ENCODE measurements around the gene MYO18A. TPM values are rescaled to one million over a fixed set of nuclear protein-coding genes. Genes with fewer than 3 reads are reported as not detected.

MYO18A gene
- total and polyA plus RNA-seq, 9 donors = 23.0 to 53.9 (median 31.7) TPM

DNA sequence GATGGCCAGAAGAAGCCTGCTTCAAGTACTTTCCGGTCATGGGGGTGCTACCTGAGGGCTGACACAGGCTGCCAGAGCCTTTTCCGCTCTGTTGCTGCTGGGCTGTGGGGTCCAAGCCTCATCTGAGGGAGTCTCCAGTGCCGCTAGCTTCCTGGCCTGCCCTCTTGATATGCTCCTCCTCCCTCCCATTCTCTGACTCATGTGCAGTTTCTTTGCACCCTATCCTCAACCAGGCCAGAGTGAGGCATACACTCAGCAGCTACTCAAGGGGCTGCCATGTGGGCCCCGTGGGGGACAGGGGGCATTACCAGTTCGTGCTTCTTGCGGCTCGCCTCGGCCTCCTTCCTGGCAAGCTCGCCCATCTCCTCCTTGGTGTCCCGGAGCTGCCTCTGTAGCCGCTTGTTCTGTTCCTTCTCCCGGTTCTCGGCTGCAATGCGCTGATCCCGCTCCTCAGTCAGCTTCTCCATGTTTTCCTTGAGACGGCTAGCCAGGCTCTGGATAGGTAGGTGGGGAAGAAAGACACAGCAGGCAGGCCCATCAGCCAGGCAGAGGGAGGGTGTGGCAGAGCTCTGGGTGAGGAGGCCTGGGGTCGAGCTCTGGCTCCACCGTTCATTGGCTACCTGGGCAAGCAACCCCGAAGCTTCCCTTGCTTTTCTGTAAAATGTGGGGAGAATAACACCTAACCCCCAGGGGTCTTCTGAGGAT lies 93.4 kb downstream of the MYO18A start:
- H3K27ac ChIP-seq = no peak overlapping the region
- H3K36me3 ChIP-seq = no peaks in the 10 kb centered on the region
- H3K27me3 ChIP-seq = no peaks in the 10 kb centered on the region
- no peak for DNase-seq
- TF ChIP-seq EP300 (IDR thresholded peaks at IDR 0.05) (no peak), POLR2A (IDR thresholded peaks at IDR 0.05) (no peak)
- TF ChIP-seq, protein P1, sequence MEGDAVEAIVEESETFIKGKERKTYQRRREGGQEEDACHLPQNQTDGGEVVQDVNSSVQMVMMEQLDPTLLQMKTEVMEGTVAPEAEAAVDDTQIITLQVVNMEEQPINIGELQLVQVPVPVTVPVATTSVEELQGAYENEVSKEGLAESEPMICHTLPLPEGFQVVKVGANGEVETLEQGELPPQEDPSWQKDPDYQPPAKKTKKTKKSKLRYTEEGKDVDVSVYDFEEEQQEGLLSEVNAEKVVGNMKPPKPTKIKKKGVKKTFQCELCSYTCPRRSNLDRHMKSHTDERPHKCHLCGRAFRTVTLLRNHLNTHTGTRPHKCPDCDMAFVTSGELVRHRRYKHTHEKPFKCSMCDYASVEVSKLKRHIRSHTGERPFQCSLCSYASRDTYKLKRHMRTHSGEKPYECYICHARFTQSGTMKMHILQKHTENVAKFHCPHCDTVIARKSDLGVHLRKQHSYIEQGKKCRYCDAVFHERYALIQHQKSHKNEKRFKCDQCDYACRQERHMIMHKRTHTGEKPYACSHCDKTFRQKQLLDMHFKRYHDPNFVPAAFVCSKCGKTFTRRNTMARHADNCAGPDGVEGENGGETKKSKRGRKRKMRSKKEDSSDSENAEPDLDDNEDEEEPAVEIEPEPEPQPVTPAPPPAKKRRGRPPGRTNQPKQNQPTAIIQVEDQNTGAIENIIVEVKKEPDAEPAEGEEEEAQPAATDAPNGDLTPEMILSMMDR (IDR thresholded peaks at IDR 0.05) = no peak
- H3K9me3 ChIP-seq = no peaks in the 10 kb centered on the region
- H3K4me3 ChIP-seq = no peak overlapping the region
- 90 to 92% (median 92%) methylated on average over 19 of the region's 19 CpGs for WGBS, 3 donors
- H3K4me1 ChIP-seq (ENCODE audit: insufficient read depth) = no peaks in the 10 kb centered on the region
- intact Hi-C loops (cut with DNase I) = no loop called here

DNA sequence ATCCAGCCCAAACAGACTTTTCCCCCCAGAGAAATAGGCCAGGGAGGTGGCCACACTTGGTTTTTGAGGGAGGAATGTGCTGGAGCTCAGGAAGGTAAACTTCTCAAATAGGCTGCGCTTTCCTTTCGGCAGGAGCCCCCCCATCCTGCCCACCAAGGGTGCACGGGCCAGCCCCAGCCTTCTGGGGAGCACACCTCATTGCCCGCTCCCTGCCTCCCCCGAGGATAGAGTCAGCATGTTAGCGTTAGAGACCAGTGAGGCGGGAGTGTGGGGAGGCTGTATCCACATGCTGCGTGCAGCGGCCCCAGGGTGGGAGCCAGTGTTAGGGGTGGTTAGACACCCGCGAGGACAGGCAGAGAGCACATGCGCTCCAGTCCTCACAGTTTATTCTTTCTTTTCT lies 95.0 kb downstream of the MYO18A start:
- H3K4me1 ChIP-seq (ENCODE audit: insufficient read depth) = no peaks in the 10 kb centered on the region
- H3K27me3 ChIP-seq = no peaks in the 10 kb centered on the region
- intact Hi-C loops (cut with DNase I) = no loop called here
- TF ChIP-seq EP300 (IDR thresholded peaks at IDR 0.05) = no peak
- TF ChIP-seq, protein P1 (IDR thresholded peaks at IDR 0.05) = no peak
- no peak for TF ChIP-seq POLR2A (IDR thresholded peaks at IDR 0.05)
- no peak for DNase-seq
- H3K9me3 ChIP-seq = no peaks in the 10 kb centered on the region
- H3K36me3 ChIP-seq = no peaks in the 10 kb centered on the region
- WGBS, 3 donors = 82 to 87% (median 84%) methylated on average over 12 of the region's 12 CpGs
- no peak overlapping the region for H3K27ac ChIP-seq
- H3K4me3 ChIP-seq = no peak overlapping the region

DNA sequence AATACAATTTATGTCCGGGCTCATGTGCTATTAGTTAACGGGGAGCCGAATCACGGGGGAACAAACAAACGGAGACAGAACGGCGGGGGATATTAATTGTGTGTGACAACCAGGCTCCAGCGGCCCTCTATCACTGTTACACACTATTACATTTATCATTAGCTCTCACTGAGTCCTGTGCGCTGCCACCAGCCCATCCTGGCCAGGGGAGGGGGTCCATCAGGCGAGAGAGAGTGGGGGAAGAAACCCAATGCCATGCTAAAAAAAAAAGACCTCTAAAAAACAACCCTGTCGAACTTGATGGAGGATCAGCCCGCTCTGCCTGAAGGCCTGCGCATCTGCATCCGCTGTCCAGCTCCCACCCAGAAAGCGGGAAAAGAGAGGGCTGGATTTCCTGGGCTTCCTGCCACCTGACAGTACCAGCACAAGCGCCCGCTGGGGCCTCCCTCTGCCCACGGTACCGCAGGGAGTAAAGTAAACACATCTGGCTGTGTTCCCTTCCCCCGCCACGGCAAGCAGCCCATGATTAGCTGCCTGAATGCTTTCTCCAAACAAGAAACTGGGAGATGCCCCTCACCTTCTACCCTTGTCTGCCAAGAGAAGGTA lies 95.6 kb downstream of the MYO18A start:
- DNase-seq = no peak
- Histone ChIP-seq H3K4me3 (no peak overlapping the region), H3K27me3 (no peaks in the 10 kb centered on the region), H3K36me3 (no peaks in the 10 kb centered on the region), H3K4me1 (ENCODE audit: insufficient read depth) (no peaks in the 10 kb centered on the region), H3K9me3 (no peaks in the 10 kb centered on the region), H3K27ac (no peak overlapping the region)
- WGBS, 3 donors = 74 to 81% (median 78%) methylated on average over 21 of the region's 21 CpGs
- intact Hi-C loops (cut with DNase I) = no loop called here
- no peak for TF ChIP-seq POLR2A (IDR thresholded peaks at IDR 0.05)
- TF ChIP-seq EP300 (IDR thresholded peaks at IDR 0.05) = no peak
- TF ChIP-seq, protein P1 (IDR thresholded peaks at IDR 0.05) = no peak

DNA sequence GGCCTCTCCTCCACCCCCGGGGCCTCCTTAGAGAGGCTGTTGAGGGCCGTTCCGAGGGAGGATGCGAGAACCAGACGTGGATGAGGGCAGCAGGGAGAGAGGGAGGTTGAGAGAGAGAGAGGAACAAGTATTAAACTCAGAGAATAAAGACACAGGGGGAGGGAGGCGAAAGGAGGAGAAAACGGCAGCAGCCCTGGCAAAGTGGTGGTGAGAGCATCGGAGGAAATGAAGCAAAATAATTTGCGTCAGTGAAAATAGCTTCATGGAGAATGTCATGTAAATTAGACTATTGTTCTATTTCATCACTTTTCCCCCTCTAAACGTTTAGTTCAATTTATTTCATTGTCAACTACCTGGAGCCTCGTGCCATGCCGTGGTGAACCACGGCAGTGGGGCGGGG lies 99.2 kb downstream of the MYO18A start:
- WGBS, 3 donors = 80 to 86% (median 82%) methylated on average over 14 of the region's 14 CpGs
- DNase-seq = no peak
- Histone ChIP-seq H3K4me1 (ENCODE audit: insufficient read depth) (no peaks in the 10 kb centered on the region), H3K27ac (no peak overlapping the region), H3K36me3 (no peaks in the 10 kb centered on the region), H3K27me3 (no peaks in the 10 kb centered on the region), H3K4me3 (no peak overlapping the region), H3K9me3 (no peaks in the 10 kb centered on the region)
- TF ChIP-seq EP300 (IDR thresholded peaks at IDR 0.05) (no peak), POLR2A (IDR thresholded peaks at IDR 0.05) (no peak)
- TF ChIP-seq, protein P1 (IDR thresholded peaks at IDR 0.05) = no peak
- intact Hi-C loops (cut with DNase I) = no loop called here
